SK-N-SH treated with all-trans-retinoic acid at 6 μM for 48 hours (cell line): ENCODE results near the gene ANKRD55.
"Not testable (repeated sequence)": the region's sequence is repeated elsewhere in the genome, so short reads cannot be mapped to it uniquely, and the experiment has no call there.

Experiments
- ARNTL ChIP-seq: fragments of 450-650 bp; formaldehyde crosslinking; IDR thresholded peaks from 2 replicates; pipeline ENCODE4 v1.5.0; 2020; ENCODE audit warnings: low read depth, mild to moderate bottlenecking, moderate library complexity, borderline replicate concordance
- CREB5 ChIP-seq: fragments of 250-450 bp; sonication (Bioruptor Pico); IDR thresholded peaks from 2 replicates; pipeline ENCODE4 v1.5.1; 2020; ENCODE audit warnings: low read depth, mild to moderate bottlenecking, moderate library complexity
- CSDC2 ChIP-seq: fragments of 250-450 bp; sonication (Bioruptor Pico); IDR thresholded peaks from 2 replicates; pipeline ENCODE4 v1.5.0; 2020; ENCODE audit warnings: mild to moderate bottlenecking, moderate library complexity
- ESRRG ChIP-seq: fragments of 250-450 bp; sonication (Bioruptor Pico); IDR thresholded peaks from 2 replicates; pipeline ENCODE4 v1.6.1; 2021; ENCODE audit warnings: mild to moderate bottlenecking
- GLIS3 ChIP-seq: fragments of 250-450 bp; sonication (Bioruptor Pico); IDR thresholded peaks from 2 replicates; pipeline ENCODE4 v1.5.0; 2020; ENCODE audit warnings: mild to moderate bottlenecking, moderate library complexity
- OSR1 ChIP-seq: fragments of 250-450 bp; sonication (Bioruptor Pico); IDR thresholded peaks from 2 replicates; pipeline ENCODE4 v1.8.0; 2022; ENCODE audit warnings: moderate library complexity, mild to moderate bottlenecking, inconsistent platforms
- PATZ1 ChIP-seq: fragments of 250-450 bp; sonication (Bioruptor Pico); IDR thresholded peaks from 2 replicates; pipeline ENCODE4 v1.8.0; 2020; ENCODE audit warnings: mild to moderate bottlenecking, moderate library complexity, borderline replicate concordance
- RARB ChIP-seq: fragments of 250-450 bp; sonication (Bioruptor Pico); IDR thresholded peaks from 2 replicates; pipeline ENCODE4 v1.8.0; 2021; ENCODE audit warnings: mild to moderate bottlenecking, moderate library complexity
- TCF4 ChIP-seq: fragments of 250-450 bp; sonication (Bioruptor Pico); IDR thresholded peaks from 2 replicates; pipeline ENCODE4 v1.8.0; 2021; ENCODE audit warnings: mild to moderate bottlenecking, moderate library complexity, borderline replicate concordance
- ZFP30 ChIP-seq: fragments of 450-650 bp; formaldehyde crosslinking; IDR thresholded peaks from 2 replicates; pipeline ENCODE4 v1.5.0; 2022; ENCODE audit warnings: mild to moderate bottlenecking, moderate library complexity
- ZNF8 ChIP-seq: fragments of 450-650 bp; formaldehyde crosslinking; IDR thresholded peaks from 2 replicates; pipeline ENCODE4 v1.5.0; 2020; ENCODE audit warnings: mild to moderate bottlenecking, moderate library complexity

GRCh38 chr5:56201762-56202261 is 31.3 kb downstream of the ANKRD55 start:
- not testable (repeated sequence) for TF ChIP-seq ESRRG (CRISPR knock-in tag); OSR1 (CRISPR knock-in tag); RARB (CRISPR knock-in tag); TCF4 (CRISPR knock-in tag); PATZ1 (CRISPR knock-in tag); ARNTL (CRISPR knock-in tag); CREB5 (CRISPR knock-in tag); ZFP30 (CRISPR knock-in tag); CSDC2 (CRISPR knock-in tag); GLIS3; ZNF8 (CRISPR knock-in tag)
